ENCODE results near the gene ZNF407.

The ZNF407 gene

GRCh38 chr18:74604361-74604760 is 6.7 kb downstream of the ZNF407 start:
- H3K79me2 ChIP-seq (ENCODE audit: control insufficient read depth, low read length) = peaks cover 83% of the 10 kb centered on the region

GRCh38 chr18:74604774-74605173 is 7.1 kb downstream of the ZNF407 start:
- H3F3A ChIP-seq (ENCODE audit: control insufficient read depth, insufficient read depth) = no peaks in the 10 kb centered on the region
- H3K4me1 ChIP-seq (ENCODE audit: control insufficient read depth, low read length) = peaks cover 3% of the 10 kb centered on the region
- no peak overlapping the region for H3K4me2 ChIP-seq (ENCODE audit: low read length)
- H3K9me2 ChIP-seq (replicated peaks; ENCODE audit: control insufficient read depth, low read length) = no peaks in the 10 kb centered on the region
- H3K27ac ChIP-seq (ENCODE audit: low read depth, low read length) = no peak overlapping the region
- peaks cover 81% of the 10 kb centered on the region for H3K79me2 ChIP-seq (ENCODE audit: control insufficient read depth, low read length)
- no peaks in the 10 kb centered on the region for H3K36me3 ChIP-seq (ENCODE audit: control insufficient read depth, low read length)
- H3K9me3 ChIP-seq (ENCODE audit: control insufficient read depth, insufficient read depth, low read length) = no peaks in the 10 kb centered on the region
- H3K27me3 ChIP-seq (ENCODE audit: control insufficient read depth, low read length) = no peaks in the 10 kb centered on the region
- H4K20me1 ChIP-seq (ENCODE audit: control insufficient read depth, insufficient read depth, low read depth, low read length) = no peaks in the 10 kb centered on the region
- H3K4me3 ChIP-seq (ENCODE audit: low read length) = no peak overlapping the region
- TF ChIP-seq CTCF (IDR thresholded peaks at IDR 0.05; ENCODE audit: low read depth, low read length, poor library complexity, severe bottlenecking) (no peak), EZH2phosphoT487 (IDR thresholded peaks at IDR 0.05; ENCODE audit: borderline replicate concordance, low read length) (no peak)

More at GRCh38 chr18:74604361-74604760, 6.7 kb downstream of the ZNF407 start:
- H3K4me1 ChIP-seq (ENCODE audit: control insufficient read depth, low read length) = peaks cover 7% of the 10 kb centered on the region
- TF ChIP-seq EZH2phosphoT487 (IDR thresholded peaks at IDR 0.05; ENCODE audit: borderline replicate concordance, low read length) (no peak), CTCF (IDR thresholded peaks at IDR 0.05; ENCODE audit: low read depth, low read length, poor library complexity, severe bottlenecking) (no peak)
- H3F3A ChIP-seq (ENCODE audit: control insufficient read depth, insufficient read depth) = no peaks in the 10 kb centered on the region
- no peak overlapping the region for H3K4me2 ChIP-seq (ENCODE audit: low read length)
- no peaks in the 10 kb centered on the region for H3K9me3 ChIP-seq (ENCODE audit: control insufficient read depth, insufficient read depth, low read length)
- H3K27me3 ChIP-seq (ENCODE audit: control insufficient read depth, low read length) = no peaks in the 10 kb centered on the region
- no peak overlapping the region for H3K4me3 ChIP-seq (ENCODE audit: low read length)
- no peaks in the 10 kb centered on the region for H4K20me1 ChIP-seq (ENCODE audit: control insufficient read depth, insufficient read depth, low read depth, low read length)
- no peak overlapping the region for H3K27ac ChIP-seq (ENCODE audit: low read depth, low read length)
- H3K36me3 ChIP-seq (ENCODE audit: control insufficient read depth, low read length) = no peaks in the 10 kb centered on the region
- no peaks in the 10 kb centered on the region for H3K9me2 ChIP-seq (replicated peaks; ENCODE audit: control insufficient read depth, low read length)

GRCh38 chr18:74608681-74609080 is 11.0 kb downstream of the ZNF407 start:
- TF ChIP-seq CTCF (IDR thresholded peaks at IDR 0.05; ENCODE audit: low read depth, low read length, poor library complexity, severe bottlenecking) = no peak
- no peak for TF ChIP-seq EZH2phosphoT487 (IDR thresholded peaks at IDR 0.05; ENCODE audit: borderline replicate concordance, low read length)
- H3K79me2 ChIP-seq (ENCODE audit: control insufficient read depth, low read length) = peaks cover 74% of the 10 kb centered on the region

More at GRCh38 chr18:74608681-74609080, 11.0 kb downstream of the ZNF407 start:
- no peaks in the 10 kb centered on the region for H3K9me3 ChIP-seq (ENCODE audit: control insufficient read depth, insufficient read depth, low read length)
- no peaks in the 10 kb centered on the region for H3K36me3 ChIP-seq (ENCODE audit: control insufficient read depth, low read length)
- no peaks in the 10 kb centered on the region for H3K27me3 ChIP-seq (ENCODE audit: control insufficient read depth, low read length)
- H3F3A ChIP-seq (ENCODE audit: control insufficient read depth, insufficient read depth) = no peaks in the 10 kb centered on the region
- peaks cover 9% of the 10 kb centered on the region for H3K4me1 ChIP-seq (ENCODE audit: control insufficient read depth, low read length)
- no peaks in the 10 kb centered on the region for H3K9me2 ChIP-seq (replicated peaks; ENCODE audit: control insufficient read depth, low read length)
- no peak overlapping the region for H3K27ac ChIP-seq (ENCODE audit: low read depth, low read length)
- no peak overlapping the region for H3K4me2 ChIP-seq (ENCODE audit: low read length)
- H3K4me3 ChIP-seq (ENCODE audit: low read length) = no peak overlapping the region
- no peaks in the 10 kb centered on the region for H4K20me1 ChIP-seq (ENCODE audit: control insufficient read depth, insufficient read depth, low read depth, low read length)
